H1 (cell line): Measurements from ENCODE around the gene TTLL7. TPM values are rescaled to one million over a fixed set of nuclear protein-coding genes. Genes with fewer than 3 reads are reported as not detected.
"Not testable (repeated sequence)": the region's sequence is repeated elsewhere in the genome, so short reads cannot be mapped to it uniquely, and the experiment has no call there.

Experiments used
- CTCF ChIA-PET: fragments of 300-600 bp; sonication (Branson Sonifier 250); formaldehyde crosslinking; loops from one replicate; lab custom pipeline; 2021; ENCODE audit not compliant: partially characterized antibody; lab: Charles Lee
- POLR2A ChIA-PET: fragments of 300-600 bp; sonication (Branson Sonifier 250); formaldehyde crosslinking; loops from one replicate; lab custom pipeline; 2021; ENCODE audit warnings: inconsistent platforms; ENCODE audit not compliant: partially characterized antibody; lab: Charles Lee
- DNase-seq, 2 experiments: peaks; one replicate each; pipeline versions ENCODE4 v3.0.0 to v3.0.0-alpha.2; 2010 to 2022; ENCODE audit warnings: low spot score in 2 of 2, low read depth in 1 of 2, mixed read lengths in 1 of 2
- FAIRE-seq: peaks from 2 replicates; lab custom pipeline; 2011; peaks lifted over from hg19 to GRCh38; lab: Jason Lieb, UNC
- H2AFZ ChIP-seq: 2 replicates; pipeline ENCODE4 v1.8.1; 2012; ENCODE audit warnings: low read length, inconsistent platforms
- H2AK5ac ChIP-seq: 2 replicates; pipeline ENCODE4 v1.6.1; 2013; ENCODE audit warnings: low read depth, low read length
- H2BK120ac ChIP-seq: replicated peaks from 2 replicates; pipeline ENCODE3; 2013; ENCODE audit warnings: low read depth, low read length, inconsistent platforms
- H2BK12ac ChIP-seq: 2 replicates; pipeline ENCODE4 v1.6.1; 2013; ENCODE audit warnings: low read depth, low read length
- H2BK15ac ChIP-seq: 2 replicates; pipeline ENCODE4 v1.6.1; 2013; ENCODE audit warnings: low read length
- H2BK20ac ChIP-seq: 2 replicates; pipeline ENCODE4 v1.6.1; 2013; ENCODE audit warnings: low read length
- H2BK5ac ChIP-seq: 2 replicates; pipeline ENCODE4 v1.6.1; 2013; ENCODE audit warnings: low read depth, low read length
- H3K14ac ChIP-seq: 2 replicates; pipeline ENCODE4 v1.6.1; 2013; ENCODE audit warnings: inconsistent platforms; ENCODE audit not compliant: insufficient read length
- H3K18ac ChIP-seq: 2 replicates; pipeline ENCODE4 v1.6.1; 2013; ENCODE audit warnings: low read length; ENCODE audit errors: extremely low read depth
- H3K23ac ChIP-seq: 2 replicates; pipeline ENCODE4 v1.6.1; 2013; ENCODE audit warnings: inconsistent platforms; ENCODE audit not compliant: insufficient read length
- H3K23me2 ChIP-seq: 2 replicates; pipeline ENCODE4 v1.6.1; 2013; ENCODE audit warnings: low read depth, low read length
- H3K27ac ChIP-seq: 2 replicates; pipeline ENCODE4 v1.6.1; 2011; ENCODE audit warnings: low read depth, low read length, inconsistent platforms
- H3K27me3 ChIP-seq, 4 experiments: replicated peaks in 1 of 4; 1 replicate in 1 of 4; 2 replicates in 3 of 4; pipeline versions ENCODE4 v1.6.1 to v1.8.1; 2011 to 2013; ENCODE audit warnings: low read length in 3 of 4, mild to moderate bottlenecking in 3 of 4, inconsistent platforms in 2 of 4, mixed read lengths in 2 of 4, moderate library complexity in 1 of 4; ENCODE audit not compliant: control insufficient read depth in 3 of 4, insufficient read depth in 3 of 4; ENCODE audit errors: extremely low read depth in 1 of 4
- H3K36me3 ChIP-seq, 4 experiments: 2 replicates each; pipeline versions ENCODE4 v1.6.1 to v1.8.1; 2011 to 2013; ENCODE audit warnings: mild to moderate bottlenecking in 4 of 4, low read length in 3 of 4, moderate library complexity in 2 of 4, control low read depth in 1 of 4, inconsistent platforms in 1 of 4; ENCODE audit not compliant: insufficient read depth in 4 of 4, control insufficient read depth in 2 of 4
- H3K4ac ChIP-seq: replicated peaks from 2 replicates; pipeline ENCODE3; 2013; ENCODE audit warnings: low read length, low read depth, mixed read lengths, inconsistent platforms; ENCODE audit not compliant: insufficient read length
- H3K4me1 ChIP-seq, 4 experiments: replicated peaks in 1 of 4; 1 replicate in 1 of 4; 2 replicates in 3 of 4; pipeline versions ENCODE4 v1.6.1 to v1.8.1; 2011 to 2013; ENCODE audit warnings: low read length in 3 of 4, inconsistent platforms in 2 of 4, mixed read lengths in 1 of 4; ENCODE audit not compliant: insufficient read depth in 4 of 4, control insufficient read depth in 3 of 4
- H3K4me2 ChIP-seq, 2 experiments: 2 replicates each; pipeline versions ENCODE4 v1.6.1 to v1.8.1; 2011 to 2013; ENCODE audit warnings: low read depth in 2 of 2, low read length in 2 of 2, control low read depth in 1 of 2, inconsistent platforms in 1 of 2, mild to moderate bottlenecking in 1 of 2; ENCODE audit not compliant: insufficient read depth in 1 of 2
- H3K4me3 ChIP-seq, 4 experiments: fragments of 200-600, 300-600 bp in 1 of 4; sonication (generic), shearing (Covaris generic), sonication (Bioruptor Twin) in 1 of 4; 2 replicates each; pipeline versions ENCODE4 v1.5.1 to v1.8.1; 2011 to 2016; ENCODE audit warnings: low read length in 4 of 4, low read depth in 3 of 4, control low read depth in 2 of 4, inconsistent platforms in 2 of 4, mild to moderate bottlenecking in 2 of 4, mixed read lengths in 1 of 4, moderate library complexity in 1 of 4; ENCODE audit not compliant: insufficient read depth in 2 of 4; ENCODE audit errors: extremely low read depth in 1 of 4
- H3K56ac ChIP-seq: replicated peaks from 2 replicates; pipeline ENCODE3; 2013; ENCODE audit warnings: low read depth, mild to moderate bottlenecking, mixed read lengths, low read length, inconsistent platforms; ENCODE audit not compliant: insufficient read length
- H3K79me1 ChIP-seq: 2 replicates; pipeline ENCODE4 v1.6.1; 2013; ENCODE audit warnings: low read depth, low read length, control low read depth
- H3K79me2 ChIP-seq, 2 experiments: 2 replicates each; pipeline versions ENCODE4 v1.6.1 to v1.8.1; 2012 to 2013; ENCODE audit warnings: low read length in 2 of 2, mild to moderate bottlenecking in 2 of 2, inconsistent platforms in 1 of 2; ENCODE audit not compliant: insufficient read depth in 2 of 2, control insufficient read depth in 1 of 2
- H3K9ac ChIP-seq, 4 experiments: replicated peaks in 1 of 4; 1 replicate in 1 of 4; 2 replicates in 3 of 4; pipeline versions ENCODE4 v1.6.1 to v1.8.1; 2011 to 2013; ENCODE audit warnings: low read depth in 3 of 4, low read length in 3 of 4, control low read depth in 2 of 4, mild to moderate bottlenecking in 2 of 4, moderate library complexity in 2 of 4, inconsistent platforms in 1 of 4; ENCODE audit errors: extremely low read depth in 1 of 4
- H3K9me3 ChIP-seq, 2 experiments: 2 replicates each; pipeline versions ENCODE4 v1.6.1 to v1.8.1; 2012 to 2013; ENCODE audit warnings: mild to moderate bottlenecking in 2 of 2, moderate library complexity in 2 of 2, control low read depth in 1 of 2, inconsistent platforms in 1 of 2, low read depth in 1 of 2, low read length in 1 of 2, mixed read lengths in 1 of 2; ENCODE audit not compliant: insufficient read depth in 2 of 2
- H4K20me1 ChIP-seq, 2 experiments: replicated peaks in 1 of 2; 2 replicates each; pipeline versions ENCODE3 to v1.8.1; 2011 to 2013; ENCODE audit warnings: inconsistent platforms in 2 of 2, low read length in 2 of 2, mild to moderate bottlenecking in 1 of 2; ENCODE audit not compliant: insufficient read depth in 2 of 2, control insufficient read depth in 1 of 2
- H4K5ac ChIP-seq: 2 replicates; pipeline ENCODE4 v1.6.1; 2013; ENCODE audit warnings: low read length, low read depth, mixed read lengths, inconsistent platforms; ENCODE audit not compliant: insufficient read length
- H4K8ac ChIP-seq: 2 replicates; pipeline ENCODE4 v1.8.0; 2013; ENCODE audit warnings: mild to moderate bottlenecking, moderate library complexity, low read length, inconsistent platforms; ENCODE audit not compliant: insufficient read depth; ENCODE audit errors: extremely low read depth
- H4K91ac ChIP-seq: replicated peaks from 2 replicates; pipeline ENCODE3; 2013; ENCODE audit warnings: low read length, mixed read lengths, inconsistent platforms; ENCODE audit not compliant: insufficient read length
- WGBS, 2 experiments: shearing (Covaris generic) in 1 of 2; methylation state at CpG; one replicate each; pipeline versions ENCODE4 v1.1.6 to v1.1.7; 2013 to 2015; ENCODE audit warnings: low lambda C conversion rate in 2 of 2, mixed read lengths in 2 of 2, inconsistent platforms in 1 of 2, low coverage in 1 of 2, missing lambda C conversion rate in 1 of 2; ENCODE audit not compliant: insufficient replicate concordance in 2 of 2, insufficient coverage in 1 of 2, insufficient read length in 1 of 2; ENCODE audit errors: extremely low coverage in 1 of 2, missing lambda C conversion rate in 1 of 2; 5-methylcytosine and 5-hydroxymethylcytosine counted together
- polyA plus RNA-seq, 7 experiments: library from polyadenylated mRNA; depleted of rRNA in 3 of 7; stranded (reverse) in 5 of 7; unstranded in 2 of 7; fragments of >200 nt in 5 of 7; fragments of 200-250 nt in 2 of 7; gene quantifications; 1 replicate in 5 of 7; 2 replicates in 1 of 7; 4 replicates in 1 of 7; pipeline versions ENCODE4 v1.2.1 to v1.2.3, GENCODE V29; 2011 to 2013; ENCODE audit warnings: missing spikeins in 2 of 7, mixed read lengths in 2 of 7
- total RNA-seq: library from RNA; stranded (reverse); fragmentation: NEBNext Ultra II Directional; extraction: Animal tissue kit (Norgen Biotek cat#: 25700); gene quantifications from 2 replicates; pipeline ENCODE4 v1.2.1, GENCODE V29; 2021

TTLL7 gene
- total and polyA plus RNA-seq, 2 of the 8 experiments (the other 6 are each of a cell fraction or from before 2014, with no cell fraction given) = 1.9 to 7.9 TPM

- H4K8ac ChIP-seq, H3K9ac ChIP-seq, H3K27me3 ChIP-seq, H3K23ac ChIP-seq, H3K4me1 ChIP-seq, POLR2A ChIA-PET, H2AFZ ChIP-seq, H3K23me2 ChIP-seq, H2BK15ac ChIP-seq, H2BK5ac ChIP-seq, H3K4me2 ChIP-seq, H4K91ac ChIP-seq, H3K9me3 ChIP-seq, H3K79me1 ChIP-seq, H3K14ac ChIP-seq, H3K56ac ChIP-seq, H3K4ac ChIP-seq, H2BK120ac ChIP-seq, DNase-seq, H3K4me3 ChIP-seq, H2BK12ac ChIP-seq, FAIRE-seq, H3K79me2 ChIP-seq, H3K18ac ChIP-seq, H2AK5ac ChIP-seq, H2BK20ac ChIP-seq, H4K5ac ChIP-seq, H3K36me3 ChIP-seq, H4K20me1 ChIP-seq, H3K27ac ChIP-seq, CTCF ChIA-PET: not testable (repeated sequence)
- 92% methylated on average over 1 of the region's 1 CpG; no CpG with 5 or more reads in 1 of the 2 experiments for WGBS, 2 experiments
Observed at GRCh38 chr1:83983918-83984317, 15.0 kb downstream of the TTLL7 start.
